ENCODE data around the gene SOX2.

The SOX2 gene

DNA sequence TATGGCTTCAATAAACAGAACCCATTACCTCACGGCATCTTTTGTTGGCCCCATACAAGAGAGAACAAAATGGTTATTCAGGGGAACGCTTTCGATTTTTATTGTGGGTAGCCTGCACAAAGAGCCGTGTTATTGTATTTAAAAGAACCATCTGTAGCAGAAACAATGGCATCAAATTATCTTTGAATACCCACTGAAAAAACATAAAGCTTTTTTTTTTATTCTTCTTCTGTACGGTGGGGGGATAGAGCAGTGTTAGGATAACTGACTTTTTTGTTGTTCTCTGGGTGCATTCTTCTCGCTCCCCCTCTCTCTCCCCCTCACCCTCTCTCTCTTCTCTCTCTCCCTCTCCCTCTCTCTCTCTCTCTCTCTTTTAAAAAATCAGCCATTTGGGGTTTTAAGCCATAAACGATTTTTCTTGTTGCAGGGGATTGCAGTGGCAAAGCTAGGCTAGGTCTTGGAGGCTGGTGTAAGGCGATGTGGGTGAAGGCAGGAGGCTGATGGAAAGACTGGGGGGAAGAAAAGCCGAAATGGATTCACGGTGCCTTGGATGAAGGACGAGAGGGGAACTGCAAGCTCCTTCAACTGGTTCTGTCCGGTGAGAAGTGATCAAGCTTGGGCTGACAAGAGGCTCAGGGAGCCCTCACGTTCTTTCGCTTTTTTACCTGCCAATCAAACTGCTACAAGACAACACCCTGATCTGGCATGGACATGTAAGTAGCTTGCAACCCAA is 12.4 kb upstream of the SOX2 start:
- TF ChIP-seq, protein P1, sequence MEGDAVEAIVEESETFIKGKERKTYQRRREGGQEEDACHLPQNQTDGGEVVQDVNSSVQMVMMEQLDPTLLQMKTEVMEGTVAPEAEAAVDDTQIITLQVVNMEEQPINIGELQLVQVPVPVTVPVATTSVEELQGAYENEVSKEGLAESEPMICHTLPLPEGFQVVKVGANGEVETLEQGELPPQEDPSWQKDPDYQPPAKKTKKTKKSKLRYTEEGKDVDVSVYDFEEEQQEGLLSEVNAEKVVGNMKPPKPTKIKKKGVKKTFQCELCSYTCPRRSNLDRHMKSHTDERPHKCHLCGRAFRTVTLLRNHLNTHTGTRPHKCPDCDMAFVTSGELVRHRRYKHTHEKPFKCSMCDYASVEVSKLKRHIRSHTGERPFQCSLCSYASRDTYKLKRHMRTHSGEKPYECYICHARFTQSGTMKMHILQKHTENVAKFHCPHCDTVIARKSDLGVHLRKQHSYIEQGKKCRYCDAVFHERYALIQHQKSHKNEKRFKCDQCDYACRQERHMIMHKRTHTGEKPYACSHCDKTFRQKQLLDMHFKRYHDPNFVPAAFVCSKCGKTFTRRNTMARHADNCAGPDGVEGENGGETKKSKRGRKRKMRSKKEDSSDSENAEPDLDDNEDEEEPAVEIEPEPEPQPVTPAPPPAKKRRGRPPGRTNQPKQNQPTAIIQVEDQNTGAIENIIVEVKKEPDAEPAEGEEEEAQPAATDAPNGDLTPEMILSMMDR (conservative IDR thresholded peaks at IDR 0.05; ENCODE audit: low read depth, low read length): no peak
- DNase-seq (ENCODE audit: low read depth): no peak
- no peak overlapping the region for H3K4me3 ChIP-seq (ENCODE audit: low read depth, low read length)

DNA sequence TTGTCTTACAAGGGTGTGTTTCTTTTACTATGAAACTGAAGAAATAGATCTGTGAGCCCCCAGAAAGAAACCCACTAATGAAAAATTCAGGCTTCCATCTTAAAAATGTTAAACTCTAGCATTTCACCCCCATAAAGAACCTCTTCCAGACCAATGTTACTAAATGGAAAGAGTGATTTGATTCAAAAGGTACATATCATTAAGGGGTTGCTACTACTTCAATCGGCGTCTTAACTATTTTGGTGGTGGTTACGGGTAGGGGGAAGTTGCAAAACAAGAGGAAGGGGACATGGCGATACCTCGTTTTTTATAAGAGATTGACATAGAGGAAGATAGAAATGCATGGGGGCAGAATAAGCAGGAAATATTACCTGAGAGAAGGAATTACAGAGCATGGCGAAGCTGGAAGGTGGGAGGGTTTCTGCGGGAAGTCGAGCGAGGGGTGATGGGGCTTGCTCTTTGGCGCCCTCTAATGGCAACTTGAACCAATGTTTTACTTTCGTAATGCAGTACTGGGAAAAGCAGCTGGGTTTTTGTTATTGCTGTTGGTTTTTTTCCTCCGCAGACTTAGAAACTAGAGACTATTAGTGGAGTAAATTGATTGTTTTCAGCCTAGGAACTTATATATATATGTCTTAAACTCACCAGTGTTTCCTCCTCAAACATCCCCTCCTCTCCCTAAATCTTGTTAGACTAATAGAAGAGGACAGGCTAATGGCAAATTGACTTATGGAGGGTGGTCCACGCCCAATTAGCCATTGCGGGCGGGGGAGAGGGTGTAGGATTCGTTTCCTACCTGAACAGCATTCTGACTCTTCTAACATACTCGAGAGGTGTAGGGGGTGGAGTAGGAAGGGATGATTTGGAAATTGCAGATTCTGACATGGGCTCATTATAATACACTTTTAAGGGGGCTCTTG is 11.3 kb upstream of the SOX2 start:
- TF ChIP-seq, protein P1 (conservative IDR thresholded peaks at IDR 0.05; ENCODE audit: low read depth, low read length): peak; percentile 87
- DNase-seq (ENCODE audit: low read depth): peak; percentile 77
- H3K4me3 ChIP-seq (ENCODE audit: low read depth, low read length): no peak overlapping the region

DNA sequence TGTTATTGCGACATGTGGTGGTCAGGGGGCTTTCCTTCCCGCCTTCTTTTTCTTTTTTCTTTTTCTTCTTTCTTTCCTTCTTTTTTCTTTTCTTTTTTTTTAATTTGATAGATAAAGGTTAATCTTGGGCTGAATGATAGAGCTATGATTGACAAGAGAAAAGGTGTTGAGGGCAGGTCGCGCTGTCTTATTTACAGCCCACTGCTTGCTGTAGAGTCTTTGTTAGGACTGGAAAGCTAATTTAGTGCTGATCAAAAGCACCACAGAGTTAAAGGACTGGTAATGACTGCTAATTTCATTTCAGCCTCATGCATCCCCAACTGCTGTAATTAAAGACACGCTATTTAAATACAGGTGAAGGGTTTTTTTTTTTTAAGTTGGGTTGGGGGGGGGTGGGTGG is 10.6 kb upstream of the SOX2 start:
- H3K4me3 ChIP-seq (ENCODE audit: low read depth, low read length): no peak overlapping the region
- DNase-seq (ENCODE audit: low read depth): no peak
- TF ChIP-seq, protein P1 (conservative IDR thresholded peaks at IDR 0.05; ENCODE audit: low read depth, low read length): no peak

DNA sequence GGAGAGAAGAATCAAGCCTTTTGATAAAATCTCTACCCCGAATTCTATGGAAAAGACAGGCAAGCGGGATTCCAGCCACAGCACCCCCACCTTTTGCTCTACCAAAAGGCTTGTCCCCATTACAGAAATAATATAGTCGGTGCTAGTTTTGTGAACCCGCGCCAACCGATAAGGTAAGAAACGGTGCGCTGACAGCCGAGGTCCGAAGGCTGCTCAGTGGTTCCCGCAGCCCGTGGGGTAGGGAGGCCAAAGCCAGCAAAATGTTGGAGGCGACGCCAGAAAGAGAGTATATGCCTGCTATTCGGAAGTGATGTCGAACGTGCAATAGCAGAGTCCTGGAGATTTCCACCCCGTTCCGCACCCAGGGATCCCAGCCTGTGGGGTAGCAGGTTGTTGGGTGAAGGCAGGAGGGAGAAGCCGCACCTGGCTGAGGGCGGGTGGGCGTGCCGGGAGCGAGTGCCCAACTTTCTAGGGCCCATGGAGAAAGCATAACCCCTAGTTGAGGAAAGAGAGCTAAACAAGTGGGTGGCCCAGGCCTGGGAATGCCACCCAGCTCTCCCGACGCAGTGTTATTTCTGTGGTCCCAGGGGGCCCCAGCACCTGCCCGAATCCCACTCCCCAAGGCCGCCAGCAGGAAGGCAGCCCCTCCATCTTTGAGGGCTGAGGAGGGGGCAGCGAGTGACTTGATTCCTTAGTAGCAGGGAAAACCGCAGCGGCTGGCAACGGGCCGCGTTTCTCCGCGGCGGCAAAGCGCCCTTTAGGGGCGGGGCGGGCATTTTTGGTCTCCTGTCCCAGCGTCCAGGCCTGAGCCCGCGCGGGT is 7.9 kb upstream of the SOX2 start:
- TF ChIP-seq, protein P1 (conservative IDR thresholded peaks at IDR 0.05; ENCODE audit: low read depth, low read length): no peak
- no peak overlapping the region for H3K4me3 ChIP-seq (ENCODE audit: low read depth, low read length)
- no peak for DNase-seq (ENCODE audit: low read depth)

DNA sequence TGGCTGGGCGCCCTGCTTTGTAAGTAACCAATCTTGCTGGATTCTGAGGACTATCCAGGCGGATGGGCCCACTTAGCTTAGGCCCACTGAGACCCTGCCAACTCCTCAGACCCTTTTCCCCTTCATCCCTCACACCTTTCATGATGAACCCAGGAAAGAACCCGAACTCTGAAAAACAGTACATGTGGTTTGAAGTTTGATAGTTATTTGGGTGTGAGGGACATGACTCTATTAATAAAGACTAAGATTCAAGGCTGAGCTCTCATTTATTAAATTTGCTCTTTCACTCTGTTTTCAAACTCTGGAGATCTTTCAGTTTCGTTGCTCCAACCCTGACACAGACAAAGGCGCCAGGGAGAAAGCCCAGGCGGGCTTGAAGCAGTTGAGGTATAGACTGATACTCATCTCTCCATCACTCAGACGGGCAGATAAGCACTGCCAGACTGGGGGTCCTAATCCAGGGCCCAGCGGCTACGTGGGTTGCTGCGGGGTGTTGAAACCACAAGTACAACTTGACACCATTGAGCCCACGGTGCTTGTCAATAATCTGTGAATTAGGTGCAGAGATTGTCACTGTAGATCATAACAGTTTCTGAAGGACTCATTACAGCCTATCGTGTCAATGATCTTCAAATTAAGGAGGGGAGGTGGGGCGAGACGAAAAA is 7.2 kb upstream of the SOX2 start:
- DNase-seq (ENCODE audit: low read depth): no peak
- TF ChIP-seq, protein P1 (conservative IDR thresholded peaks at IDR 0.05; ENCODE audit: low read depth, low read length): no peak

DNA sequence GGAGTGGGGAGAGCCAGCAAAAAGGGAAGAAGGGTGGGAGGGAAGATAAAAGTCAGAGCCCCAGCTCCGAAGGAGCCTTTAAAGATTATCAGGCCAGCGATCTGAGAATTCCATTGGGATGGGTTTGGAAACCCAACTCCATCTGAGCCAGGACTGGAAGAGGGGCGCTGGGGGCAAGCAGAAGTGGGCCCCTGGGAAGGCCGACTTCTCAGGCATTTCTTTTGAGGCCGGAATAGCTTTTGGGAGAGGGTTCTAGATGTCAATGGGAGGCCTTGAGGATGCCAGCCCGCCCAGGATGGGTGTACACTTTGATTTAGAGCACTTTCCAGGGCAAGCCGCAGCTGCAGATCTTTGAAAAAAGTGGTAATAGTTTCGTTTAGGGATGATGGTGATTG is 6.6 kb upstream of the SOX2 start:
- TF ChIP-seq, protein P1 (conservative IDR thresholded peaks at IDR 0.05; ENCODE audit: low read depth, low read length): no peak
- no peak overlapping the region for H3K4me3 ChIP-seq (ENCODE audit: low read depth, low read length)
- no peak for DNase-seq (ENCODE audit: low read depth)

More for the DNA sequence above, 7.2 kb upstream of the SOX2 start:
- no peak overlapping the region for H3K4me3 ChIP-seq (ENCODE audit: low read depth, low read length)

All from choroid plexus epithelial cell (primary cell).